H9 (cell line): Measurements from ENCODE around the gene TM4SF1. TPM values are rescaled to one million over a fixed set of nuclear protein-coding genes. Genes with fewer than 3 reads are reported as not detected.

Source experiments
- DNase-seq: peaks from one replicate; pipeline ENCODE4 v3.0.0-alpha.2; 2017
- H2AFZ ChIP-seq: one replicate; pipeline ENCODE4 v1.6.1; 2013; ENCODE audit warnings: mild to moderate bottlenecking, low read length, control low read depth, moderate library complexity
- H2AK5ac ChIP-seq: 2 replicates; pipeline ENCODE4 v1.6.1; 2013; ENCODE audit warnings: low read length, control low read depth, mixed read lengths; ENCODE audit not compliant: insufficient read length
- H2BK120ac ChIP-seq: one replicate; pipeline ENCODE4 v1.6.1; 2013; ENCODE audit warnings: low read depth, mild to moderate bottlenecking, low read length, control low read depth, inconsistent platforms; ENCODE audit not compliant: poor library complexity, severe bottlenecking
- H2BK12ac ChIP-seq: 2 replicates; pipeline ENCODE4 v1.6.1; 2013; ENCODE audit warnings: low read length, control low read depth, mixed read lengths, low read depth; ENCODE audit not compliant: insufficient read length
- H2BK15ac ChIP-seq: 2 replicates; pipeline ENCODE4 v1.6.1; 2013; ENCODE audit warnings: low read depth, low read length, control low read depth
- H2BK20ac ChIP-seq: one replicate; pipeline ENCODE4 v1.6.1; 2013; ENCODE audit warnings: low read depth, mild to moderate bottlenecking, low read length, control low read depth, inconsistent platforms; ENCODE audit not compliant: poor library complexity, severe bottlenecking
- H2BK5ac ChIP-seq: 2 replicates; pipeline ENCODE4 v1.6.1; 2013; ENCODE audit warnings: low read length, control low read depth, mixed read lengths; ENCODE audit not compliant: insufficient read length
- H3K14ac ChIP-seq: 2 replicates; pipeline ENCODE4 v1.6.1; 2013; ENCODE audit warnings: low read length, control low read depth; ENCODE audit not compliant: insufficient read depth
- H3K18ac ChIP-seq: 2 replicates; pipeline ENCODE4 v1.6.1; 2013; ENCODE audit warnings: low read depth, mild to moderate bottlenecking, mixed read lengths, low read length, control low read depth; ENCODE audit not compliant: insufficient read length
- H3K23ac ChIP-seq: 2 replicates; pipeline ENCODE4 v1.6.1; 2013; ENCODE audit warnings: low read length, control low read depth, mixed read lengths, low read depth; ENCODE audit not compliant: insufficient read length
- H3K23me2 ChIP-seq: 2 replicates; pipeline ENCODE4 v1.6.1; 2013; ENCODE audit warnings: low read depth, mild to moderate bottlenecking, mixed read lengths, low read length, control low read depth; ENCODE audit not compliant: insufficient read length, poor library complexity, severe bottlenecking
- H3K27ac ChIP-seq: 2 replicates; pipeline ENCODE4 v1.5.1; 2013; ENCODE audit warnings: low read length, control low read depth, mixed read lengths, low read depth; ENCODE audit not compliant: insufficient read length
- H3K27me3 ChIP-seq: 2 replicates; pipeline ENCODE4 v1.6.1; 2013; ENCODE audit warnings: low read length, control low read depth, inconsistent platforms; ENCODE audit not compliant: insufficient read depth
- H3K4ac ChIP-seq: 2 replicates; pipeline ENCODE4 v1.6.1; 2013; ENCODE audit warnings: low read depth, mild to moderate bottlenecking, control low read depth, inconsistent platforms, low read length, moderate library complexity
- H3K4me1 ChIP-seq: 2 replicates; pipeline ENCODE4 v1.6.1; 2013; ENCODE audit warnings: low read length, control low read depth, inconsistent platforms; ENCODE audit not compliant: insufficient read depth
- H3K4me2 ChIP-seq: 2 replicates; pipeline ENCODE4 v1.6.1; 2013; ENCODE audit warnings: low read length, control low read depth, mixed read lengths; ENCODE audit not compliant: insufficient read length, insufficient read depth
- H3K56ac ChIP-seq: 2 replicates; pipeline ENCODE4 v1.6.1; 2013; ENCODE audit warnings: low read depth, mild to moderate bottlenecking, mixed read lengths, low read length, control low read depth; ENCODE audit not compliant: insufficient read length
- H3K79me1 ChIP-seq: 2 replicates; pipeline ENCODE4 v1.6.1; 2013; ENCODE audit warnings: low read depth, mild to moderate bottlenecking, moderate library complexity, low read length, control low read depth, inconsistent platforms; ENCODE audit not compliant: insufficient read depth, poor library complexity, severe bottlenecking
- H3K79me2 ChIP-seq: 2 replicates; pipeline ENCODE4 v1.6.1; 2013; ENCODE audit warnings: low read length, control low read depth, inconsistent platforms; ENCODE audit not compliant: insufficient read depth
- H3K9ac ChIP-seq: 2 replicates; pipeline ENCODE4 v1.6.1; 2013; ENCODE audit warnings: low read length, control low read depth, mixed read lengths; ENCODE audit not compliant: insufficient read length; ENCODE audit errors: extremely low read depth
- H3K9me3 ChIP-seq: one replicate; pipeline ENCODE4 v1.6.1; 2013; ENCODE audit warnings: low read depth, low read length, inconsistent platforms; ENCODE audit not compliant: control insufficient read depth
- H3T11ph ChIP-seq: one replicate; pipeline ENCODE4 v1.6.1; 2013; ENCODE audit warnings: mild to moderate bottlenecking, low read length, control low read depth, inconsistent platforms
- H4K20me1 ChIP-seq: one replicate; pipeline ENCODE4 v1.6.1; 2013; ENCODE audit not compliant: control insufficient read depth, insufficient read length, insufficient read depth
- H4K5ac ChIP-seq: 2 replicates; pipeline ENCODE4 v1.6.1; 2013; ENCODE audit warnings: low read depth, mild to moderate bottlenecking, mixed read lengths, low read length, control low read depth; ENCODE audit not compliant: insufficient read length
- H4K8ac ChIP-seq: replicated peaks from 2 replicates; pipeline ENCODE4 v1.6.1; 2013; ENCODE audit warnings: low read length, control low read depth, mixed read lengths, low read depth; ENCODE audit not compliant: insufficient read length
- H4K91ac ChIP-seq: 2 replicates; pipeline ENCODE4 v1.6.1; 2013; ENCODE audit warnings: low read depth, mild to moderate bottlenecking, moderate library complexity, mixed read lengths, low read length, control low read depth; ENCODE audit not compliant: insufficient read length
- H3K27ac Mint-ChIP-seq, 3 experiments: 2 replicates in 2 of 3; 3 replicates in 1 of 3; pipeline ENCODE4 v1.8.0; 2020 to 2021; ENCODE audit warnings: mixed read lengths in 3 of 3, mild to moderate bottlenecking in 1 of 3, moderate library complexity in 1 of 3
- H3K27me3 Mint-ChIP-seq: 2 replicates; pipeline ENCODE4 v1.8.0; 2021; ENCODE audit warnings: low read depth, mild to moderate bottlenecking, moderate library complexity, mixed read lengths
- H3K36me3 Mint-ChIP-seq, 3 experiments: 2 replicates in 2 of 3; 3 replicates in 1 of 3; pipeline ENCODE4 v1.8.0; 2020 to 2021; ENCODE audit warnings: low read depth in 3 of 3, mixed read lengths in 3 of 3; ENCODE audit not compliant: insufficient read depth in 1 of 3
- H3K4me1 Mint-ChIP-seq, 2 experiments: 2 replicates each; pipeline ENCODE4 v1.8.0; 2020; ENCODE audit warnings: mixed read lengths in 2 of 2
- H3K4me3 Mint-ChIP-seq, 2 experiments: 2 replicates in 1 of 2; 3 replicates in 1 of 2; pipeline ENCODE4 v1.8.0; 2020 to 2021; ENCODE audit warnings: mild to moderate bottlenecking in 2 of 2, mixed read lengths in 2 of 2, moderate library complexity in 1 of 2
- H3K9me3 Mint-ChIP-seq, 2 experiments: 2 replicates in 1 of 2; 3 replicates in 1 of 2; pipeline ENCODE4 v1.8.0; 2020; ENCODE audit warnings: mild to moderate bottlenecking in 2 of 2, mixed read lengths in 2 of 2, moderate library complexity in 1 of 2
- WGBS: extraction: QIAGEN DNeasy Blood & Tissue Kit; methylation state at CpG from one replicate; pipeline ENCODE4 v1.1.7; 2013; ENCODE audit warnings: missing lambda C conversion rate, low lambda C conversion rate, mixed read lengths; ENCODE audit not compliant: insufficient read length; ENCODE audit errors: extremely low coverage; 5-methylcytosine and 5-hydroxymethylcytosine counted together
- total RNA-seq: library from RNA; stranded (reverse); gene quantifications from 2 replicates; pipeline ENCODE4 v1.2.1, GENCODE V29; 2021
- TF ChIP-seq, protein P1 (sequence below): fragments of 200-600 bp; sonication (generic); conservative IDR thresholded peaks from 3 replicates; pipeline ENCODE4 v1.8.0; 2021; ENCODE audit warnings: antibody characterized with exemption, mild to moderate bottlenecking

The TM4SF1 gene
- total RNA-seq, 1 experiment from 2014 or later: 1.2 TPM

DNA sequence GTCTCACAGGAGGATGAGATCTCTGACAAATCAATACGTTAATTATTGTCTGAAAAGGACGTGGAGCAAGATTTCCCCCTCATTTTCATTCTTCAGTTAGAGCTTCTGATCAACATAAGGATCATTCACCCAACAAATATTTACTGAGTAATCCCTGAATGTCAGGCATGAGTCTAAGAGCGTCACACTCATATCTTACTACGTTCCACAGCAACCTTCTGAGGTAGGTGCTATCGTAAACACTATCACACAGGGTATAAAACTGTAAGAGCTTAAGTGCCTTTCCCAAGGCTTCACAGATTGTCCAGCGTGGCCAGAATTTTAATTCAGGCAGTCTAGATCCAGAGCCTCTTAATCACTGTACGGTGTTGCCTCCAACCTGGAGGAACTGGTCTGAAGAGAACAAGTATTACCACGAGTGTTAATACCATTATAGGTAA, 10.6 kb upstream of the TM4SF1 start:
- Histone ChIP-seq H3K56ac (no peak overlapping the region), H3K4me1 (no peaks in the 10 kb centered on the region), H2BK15ac (no peak overlapping the region), H2BK5ac (no peak overlapping the region), H4K8ac (no peak overlapping the region), H3K9ac (no peak overlapping the region), H3K4me2 (no peak overlapping the region), H2BK12ac (no peak overlapping the region), H3K79me2 (no peaks in the 10 kb centered on the region), H3K27me3 (no peaks in the 10 kb centered on the region), H4K5ac (no peak overlapping the region), H4K20me1 (no peaks in the 10 kb centered on the region), H3K79me1 (no peaks in the 10 kb centered on the region), H2AFZ (no peak overlapping the region), H3K14ac (no peak overlapping the region), H3K23ac (no peak overlapping the region), H3K18ac (no peak overlapping the region), H3K9me3 (no peaks in the 10 kb centered on the region), H4K91ac (no peak overlapping the region), H3K4ac (no peak overlapping the region), H3T11ph (no peak overlapping the region), H2BK20ac (no peak overlapping the region), H2BK120ac (no peak overlapping the region), H3K23me2 (no peaks in the 10 kb centered on the region), H3K27ac (no peak overlapping the region), H2AK5ac (no peak overlapping the region)
- peaks cover 0 to 8% of the 10 kb centered on the region in 2 experiments; a peak in 1 of 4 replicates for H3K4me1 Mint-ChIP-seq
- H3K27ac Mint-ChIP-seq: no peak overlapping the region
- no CpG with 5 or more reads among the region's 8 CpGs for WGBS
- no peak for DNase-seq
- H3K36me3 Mint-ChIP-seq: no peaks in the 10 kb centered on the region; a peak in 1 of 7 replicates
- TF ChIP-seq, protein P1, sequence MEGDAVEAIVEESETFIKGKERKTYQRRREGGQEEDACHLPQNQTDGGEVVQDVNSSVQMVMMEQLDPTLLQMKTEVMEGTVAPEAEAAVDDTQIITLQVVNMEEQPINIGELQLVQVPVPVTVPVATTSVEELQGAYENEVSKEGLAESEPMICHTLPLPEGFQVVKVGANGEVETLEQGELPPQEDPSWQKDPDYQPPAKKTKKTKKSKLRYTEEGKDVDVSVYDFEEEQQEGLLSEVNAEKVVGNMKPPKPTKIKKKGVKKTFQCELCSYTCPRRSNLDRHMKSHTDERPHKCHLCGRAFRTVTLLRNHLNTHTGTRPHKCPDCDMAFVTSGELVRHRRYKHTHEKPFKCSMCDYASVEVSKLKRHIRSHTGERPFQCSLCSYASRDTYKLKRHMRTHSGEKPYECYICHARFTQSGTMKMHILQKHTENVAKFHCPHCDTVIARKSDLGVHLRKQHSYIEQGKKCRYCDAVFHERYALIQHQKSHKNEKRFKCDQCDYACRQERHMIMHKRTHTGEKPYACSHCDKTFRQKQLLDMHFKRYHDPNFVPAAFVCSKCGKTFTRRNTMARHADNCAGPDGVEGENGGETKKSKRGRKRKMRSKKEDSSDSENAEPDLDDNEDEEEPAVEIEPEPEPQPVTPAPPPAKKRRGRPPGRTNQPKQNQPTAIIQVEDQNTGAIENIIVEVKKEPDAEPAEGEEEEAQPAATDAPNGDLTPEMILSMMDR: no peak
- no peaks in the 10 kb centered on the region; a peak in 1 of 5 replicates for H3K9me3 Mint-ChIP-seq
- no peaks in the 10 kb centered on the region for H3K27me3 Mint-ChIP-seq
- no peak overlapping the region for H3K4me3 Mint-ChIP-seq
